ENCODE measurements around the gene ZMYND8.

Gene ZMYND8

GRCh38 chr20:47306095-47306494 lies 50.4 kb downstream of the ZMYND8 start:
- FAIRE-seq (no peak), DNase-seq (ENCODE audit: insufficient read length, low spot score) (no peak)
- TF ChIP-seq POLR2A (IDR thresholded peaks at IDR 0.05; ENCODE audit: low read depth, low read length): no peak

GRCh38 chr20:47305667-47306066 lies 50.8 kb downstream of the ZMYND8 start:
- no peak for DNase-seq (ENCODE audit: insufficient read length, low spot score)
- no peak for TF ChIP-seq PAX5 (IDR thresholded peaks at IDR 0.05; ENCODE audit: insufficient read depth, low read length, severe bottlenecking)
- no peak for TF ChIP-seq SPI1 (IDR thresholded peaks at IDR 0.05; ENCODE audit: low read depth, low read length)
- TF ChIP-seq POLR2AphosphoS5 (IDR thresholded peaks at IDR 0.05; ENCODE audit: low read depth, low read length): no peak
- TF ChIP-seq POLR2A (IDR thresholded peaks at IDR 0.05; ENCODE audit: low read depth, low read length): no peak
- no peak for TF ChIP-seq POU2F2 (IDR thresholded peaks at IDR 0.05; ENCODE audit: low read depth, low read length)
- TF ChIP-seq TAF1 (IDR thresholded peaks at IDR 0.05; ENCODE audit: low read depth, low read length): no peak
- no peak for FAIRE-seq

- no peak for TF ChIP-seq SPI1 (IDR thresholded peaks at IDR 0.05; ENCODE audit: low read depth, low read length)
- no peak for TF ChIP-seq POU2F2 (IDR thresholded peaks at IDR 0.05; ENCODE audit: low read depth, low read length)
- TF ChIP-seq POLR2AphosphoS5 (IDR thresholded peaks at IDR 0.05; ENCODE audit: low read depth, low read length): no peak
- no peak for TF ChIP-seq PAX5 (IDR thresholded peaks at IDR 0.05; ENCODE audit: insufficient read depth, low read length, severe bottlenecking)
- no peak for TF ChIP-seq POLR2A (IDR thresholded peaks at IDR 0.05; ENCODE audit: low read depth, low read length)
- no peak for TF ChIP-seq TAF1 (IDR thresholded peaks at IDR 0.05; ENCODE audit: low read depth, low read length)
- DNase-seq (ENCODE audit: insufficient read length, low spot score) (no peak), FAIRE-seq (no peak)
Measured at GRCh38 chr20:47304287-47304686, 52.2 kb downstream of the ZMYND8 start.

DNA sequence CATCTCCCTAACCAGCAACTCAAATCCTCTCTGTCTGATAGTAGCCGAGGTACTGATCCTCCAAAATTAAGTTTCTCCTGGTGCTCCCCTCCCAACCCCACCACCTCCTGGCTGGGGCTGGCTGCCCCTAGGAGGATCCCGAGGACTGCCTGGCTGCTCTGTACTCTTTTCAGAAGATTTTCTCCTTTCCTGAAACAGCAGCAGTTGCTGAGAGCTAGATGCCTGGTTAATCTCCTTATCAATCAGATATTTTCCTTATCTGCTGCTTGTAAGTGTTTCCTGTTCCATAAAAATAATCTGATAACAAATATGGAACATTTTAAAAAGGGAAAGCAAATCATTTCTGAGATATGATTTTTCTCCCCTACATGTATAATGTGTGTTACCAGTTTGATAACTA lies 52.8 kb downstream of the ZMYND8 start:
- no peak for TF ChIP-seq POLR2A (IDR thresholded peaks at IDR 0.05; ENCODE audit: low read depth, low read length)
- DNase-seq (ENCODE audit: insufficient read length, low spot score) (no peak), FAIRE-seq (no peak)

DNA sequence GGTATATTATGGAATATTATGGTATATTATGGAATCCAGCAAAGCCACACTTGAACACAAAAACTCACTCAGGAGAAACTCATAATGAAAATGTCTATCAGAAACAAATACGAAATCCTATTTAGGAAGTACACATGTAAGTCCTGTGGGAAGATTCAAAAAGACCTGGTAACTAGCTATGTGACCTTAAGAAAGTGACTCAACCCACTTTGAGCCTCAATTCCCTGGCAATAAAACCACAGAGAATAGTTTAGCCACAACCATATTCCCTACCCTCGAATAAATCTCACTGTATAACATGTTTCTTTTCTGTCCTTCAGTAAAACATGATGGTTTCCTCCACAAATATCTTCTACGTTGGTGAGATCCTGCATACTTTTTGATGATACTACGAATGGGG lies 56.4 kb downstream of the ZMYND8 start:
- TF ChIP-seq PAX5 (IDR thresholded peaks at IDR 0.05; ENCODE audit: insufficient read depth, low read length, severe bottlenecking) (no peak), TAF1 (IDR thresholded peaks at IDR 0.05; ENCODE audit: low read depth, low read length) (no peak), POLR2AphosphoS5 (IDR thresholded peaks at IDR 0.05; ENCODE audit: low read depth, low read length) (no peak), SPI1 (IDR thresholded peaks at IDR 0.05; ENCODE audit: low read depth, low read length) (no peak), POU2F2 (IDR thresholded peaks at IDR 0.05; ENCODE audit: low read depth, low read length) (no peak), POLR2A (IDR thresholded peaks at IDR 0.05; ENCODE audit: low read depth, low read length) (no peak)
- FAIRE-seq: no peak
- no peak for DNase-seq (ENCODE audit: insufficient read length, low spot score)

- no peak for FAIRE-seq
- no peak for DNase-seq (ENCODE audit: insufficient read length, low spot score)
- no peak for TF ChIP-seq PAX5 (IDR thresholded peaks at IDR 0.05; ENCODE audit: insufficient read depth, low read length, severe bottlenecking)
- no peak for TF ChIP-seq SPI1 (IDR thresholded peaks at IDR 0.05; ENCODE audit: low read depth, low read length)
- no peak for TF ChIP-seq POU2F2 (IDR thresholded peaks at IDR 0.05; ENCODE audit: low read depth, low read length)
- no peak for TF ChIP-seq POLR2A (IDR thresholded peaks at IDR 0.05; ENCODE audit: low read depth, low read length)
- no peak for TF ChIP-seq TAF1 (IDR thresholded peaks at IDR 0.05; ENCODE audit: low read depth, low read length)
Measured at GRCh38 chr20:47298624-47299023, 57.9 kb downstream of the ZMYND8 start.

GRCh38 chr20:47297746-47298145 lies 58.8 kb downstream of the ZMYND8 start:
- no peak for FAIRE-seq
- DNase-seq (ENCODE audit: insufficient read length, low spot score): no peak
- TF ChIP-seq POU2F2 (IDR thresholded peaks at IDR 0.05; ENCODE audit: low read depth, low read length) (no peak), POLR2A (IDR thresholded peaks at IDR 0.05; ENCODE audit: low read depth, low read length) (no peak), TAF1 (IDR thresholded peaks at IDR 0.05; ENCODE audit: low read depth, low read length) (no peak), SPI1 (IDR thresholded peaks at IDR 0.05; ENCODE audit: low read depth, low read length) (no peak), POLR2AphosphoS5 (IDR thresholded peaks at IDR 0.05; ENCODE audit: low read depth, low read length) (no peak), PAX5 (IDR thresholded peaks at IDR 0.05; ENCODE audit: insufficient read depth, low read length, severe bottlenecking) (no peak)

DNA sequence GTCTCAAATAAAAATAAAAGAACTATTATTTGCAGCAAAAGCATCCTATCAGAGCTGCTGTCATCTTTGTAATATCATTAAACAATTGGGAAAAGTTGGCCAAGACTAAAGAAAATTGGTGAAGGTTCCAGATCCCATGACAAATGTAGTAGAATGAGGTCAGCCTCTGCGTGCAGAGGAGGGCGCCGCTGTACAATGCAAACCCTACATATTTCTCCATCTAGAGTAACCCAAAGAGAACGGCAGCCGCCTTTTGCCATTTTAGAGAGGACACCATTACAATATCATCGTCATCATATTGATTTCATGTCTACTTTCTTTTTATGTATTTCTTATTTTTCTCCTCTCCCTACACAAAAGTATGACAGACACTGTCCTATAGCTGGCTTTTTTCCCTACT lies 59.5 kb downstream of the ZMYND8 start:
- FAIRE-seq: no peak
- no peak for DNase-seq (ENCODE audit: insufficient read length, low spot score)
- TF ChIP-seq SPI1 (IDR thresholded peaks at IDR 0.05; ENCODE audit: low read depth, low read length) (no peak), POLR2AphosphoS5 (IDR thresholded peaks at IDR 0.05; ENCODE audit: low read depth, low read length) (no peak), POLR2A (IDR thresholded peaks at IDR 0.05; ENCODE audit: low read depth, low read length) (no peak), POU2F2 (IDR thresholded peaks at IDR 0.05; ENCODE audit: low read depth, low read length) (no peak)

DNA sequence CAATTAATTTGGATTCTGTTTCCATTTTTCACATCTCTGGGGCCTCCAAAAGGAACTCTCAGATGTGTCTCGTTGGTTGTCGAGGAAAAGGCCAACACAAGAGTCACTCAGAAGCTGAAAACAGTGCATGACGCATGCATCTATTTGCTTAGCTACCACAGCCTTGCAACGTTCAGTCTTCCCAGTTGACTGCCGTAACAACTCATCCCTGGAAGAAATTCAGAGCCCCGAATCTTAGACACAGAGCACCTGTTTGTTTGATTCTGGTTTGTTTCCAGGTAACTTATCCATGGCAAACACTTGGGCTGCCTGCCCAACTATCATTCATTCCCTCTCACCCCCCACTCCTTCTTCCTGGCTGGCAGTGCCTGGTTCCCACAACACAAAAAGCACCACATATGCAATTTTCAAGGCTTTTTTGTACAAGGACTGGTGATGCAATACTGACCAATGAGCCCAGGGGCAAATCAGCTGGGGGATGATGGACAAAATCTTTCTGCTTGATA lies 60.5 kb downstream of the ZMYND8 start:
- DNase-seq (ENCODE audit: insufficient read length, low spot score): no peak
- FAIRE-seq: no peak
- TF ChIP-seq POU2F2 (IDR thresholded peaks at IDR 0.05; ENCODE audit: low read depth, low read length) (no peak), SPI1 (IDR thresholded peaks at IDR 0.05; ENCODE audit: low read depth, low read length) (no peak), POLR2A (IDR thresholded peaks at IDR 0.05; ENCODE audit: low read depth, low read length) (no peak), TAF1 (IDR thresholded peaks at IDR 0.05; ENCODE audit: low read depth, low read length) (no peak), PAX5 (IDR thresholded peaks at IDR 0.05; ENCODE audit: insufficient read depth, low read length, severe bottlenecking) (no peak), POLR2AphosphoS5 (IDR thresholded peaks at IDR 0.05; ENCODE audit: low read depth, low read length) (no peak)

- TF ChIP-seq SPI1 (IDR thresholded peaks at IDR 0.05; ENCODE audit: low read depth, low read length) (no peak), TAF1 (IDR thresholded peaks at IDR 0.05; ENCODE audit: low read depth, low read length) (no peak), POLR2A (IDR thresholded peaks at IDR 0.05; ENCODE audit: low read depth, low read length) (no peak), POU2F2 (IDR thresholded peaks at IDR 0.05; ENCODE audit: low read depth, low read length) (no peak), POLR2AphosphoS5 (IDR thresholded peaks at IDR 0.05; ENCODE audit: low read depth, low read length) (no peak), PAX5 (IDR thresholded peaks at IDR 0.05; ENCODE audit: insufficient read depth, low read length, severe bottlenecking) (no peak)
- DNase-seq (ENCODE audit: insufficient read length, low spot score) (no peak), FAIRE-seq (no peak)
Measured at GRCh38 chr20:47295129-47295813, 61.2 kb downstream of the ZMYND8 start.
